Activated T-cell treated with anti-CD3 and anti-CD28 coated beads for 48 hours (primary cell): ENCODE results near the gene LTBP1.
"Not testable (repeated sequence)": the region's sequence is repeated elsewhere in the genome, so short reads cannot be mapped to it uniquely, and the experiment has no call there.

ENCODE experiments used
- DNase-seq: peaks from one replicate; pipeline ENCODE4 v3.0.0-alpha.2; 2020; ENCODE audit warnings: low read depth

The LTBP1 gene, protein sequence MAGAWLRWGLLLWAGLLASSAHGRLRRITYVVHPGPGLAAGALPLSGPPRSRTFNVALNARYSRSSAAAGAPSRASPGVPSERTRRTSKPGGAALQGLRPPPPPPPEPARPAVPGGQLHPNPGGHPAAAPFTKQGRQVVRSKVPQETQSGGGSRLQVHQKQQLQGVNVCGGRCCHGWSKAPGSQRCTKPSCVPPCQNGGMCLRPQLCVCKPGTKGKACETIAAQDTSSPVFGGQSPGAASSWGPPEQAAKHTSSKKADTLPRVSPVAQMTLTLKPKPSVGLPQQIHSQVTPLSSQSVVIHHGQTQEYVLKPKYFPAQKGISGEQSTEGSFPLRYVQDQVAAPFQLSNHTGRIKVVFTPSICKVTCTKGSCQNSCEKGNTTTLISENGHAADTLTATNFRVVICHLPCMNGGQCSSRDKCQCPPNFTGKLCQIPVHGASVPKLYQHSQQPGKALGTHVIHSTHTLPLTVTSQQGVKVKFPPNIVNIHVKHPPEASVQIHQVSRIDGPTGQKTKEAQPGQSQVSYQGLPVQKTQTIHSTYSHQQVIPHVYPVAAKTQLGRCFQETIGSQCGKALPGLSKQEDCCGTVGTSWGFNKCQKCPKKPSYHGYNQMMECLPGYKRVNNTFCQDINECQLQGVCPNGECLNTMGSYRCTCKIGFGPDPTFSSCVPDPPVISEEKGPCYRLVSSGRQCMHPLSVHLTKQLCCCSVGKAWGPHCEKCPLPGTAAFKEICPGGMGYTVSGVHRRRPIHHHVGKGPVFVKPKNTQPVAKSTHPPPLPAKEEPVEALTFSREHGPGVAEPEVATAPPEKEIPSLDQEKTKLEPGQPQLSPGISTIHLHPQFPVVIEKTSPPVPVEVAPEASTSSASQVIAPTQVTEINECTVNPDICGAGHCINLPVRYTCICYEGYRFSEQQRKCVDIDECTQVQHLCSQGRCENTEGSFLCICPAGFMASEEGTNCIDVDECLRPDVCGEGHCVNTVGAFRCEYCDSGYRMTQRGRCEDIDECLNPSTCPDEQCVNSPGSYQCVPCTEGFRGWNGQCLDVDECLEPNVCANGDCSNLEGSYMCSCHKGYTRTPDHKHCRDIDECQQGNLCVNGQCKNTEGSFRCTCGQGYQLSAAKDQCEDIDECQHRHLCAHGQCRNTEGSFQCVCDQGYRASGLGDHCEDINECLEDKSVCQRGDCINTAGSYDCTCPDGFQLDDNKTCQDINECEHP (N-terminal part only)

GRCh38 chr2:32946314-32947075, at the start of gene LTBP1:
LTBP1 (plus strand) TSS chr2:32946953; CDS start chr2:32947325, 372 bp downstream.
- DNase-seq: peak; percentile 49

GRCh38 chr2:32900246-32900973, 46.3 kb upstream of the LTBP1 start:
- no peak for DNase-seq

DNA sequence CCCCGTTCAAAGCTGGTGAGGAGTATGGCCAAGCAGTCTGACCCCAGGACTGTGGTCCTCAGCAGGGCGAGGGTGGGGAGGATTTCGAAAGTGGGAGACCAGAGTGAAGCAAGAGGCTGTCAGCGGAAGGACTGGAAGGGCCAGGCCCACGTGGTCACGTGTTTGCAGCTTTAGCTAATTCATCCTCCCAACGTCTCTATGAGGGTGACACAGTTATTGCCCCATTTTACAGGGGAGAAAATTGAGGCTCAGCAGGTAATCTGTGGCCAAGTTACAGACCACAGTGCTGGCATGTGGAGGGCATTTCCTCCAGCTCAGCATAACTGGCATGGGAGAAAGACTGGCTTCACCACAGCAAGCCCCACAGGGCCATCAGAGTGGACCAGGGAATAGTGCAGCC, 45.4 kb upstream of the LTBP1 start:
- DNase-seq: no peak

GRCh38 chr2:32902174-32902573, 44.6 kb upstream of the LTBP1 start:
- DNase-seq: no peak

DNA sequence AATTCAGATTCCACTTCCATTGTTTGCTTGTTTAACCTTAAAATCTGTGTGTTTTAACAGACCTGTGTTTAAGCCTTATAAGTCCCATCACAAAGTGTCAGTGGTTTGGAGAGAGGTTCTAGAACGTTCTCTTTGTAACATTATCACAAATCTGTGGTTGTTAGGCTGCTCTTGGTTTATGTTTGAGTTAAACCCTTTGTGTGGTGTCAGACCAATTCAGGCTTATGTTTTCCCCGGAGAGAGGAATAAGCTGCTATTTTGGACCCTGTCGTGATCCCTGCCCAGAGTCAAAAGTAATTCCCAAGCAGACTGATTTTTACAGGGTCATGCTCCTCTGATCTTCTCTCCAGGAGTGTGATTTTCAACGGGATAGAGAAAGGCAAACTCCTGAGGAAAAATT, 43.8 kb upstream of the LTBP1 start:
- DNase-seq: no peak

GRCh38 chr2:32904074-32904473, 42.7 kb upstream of the LTBP1 start:
- no peak for DNase-seq

DNA sequence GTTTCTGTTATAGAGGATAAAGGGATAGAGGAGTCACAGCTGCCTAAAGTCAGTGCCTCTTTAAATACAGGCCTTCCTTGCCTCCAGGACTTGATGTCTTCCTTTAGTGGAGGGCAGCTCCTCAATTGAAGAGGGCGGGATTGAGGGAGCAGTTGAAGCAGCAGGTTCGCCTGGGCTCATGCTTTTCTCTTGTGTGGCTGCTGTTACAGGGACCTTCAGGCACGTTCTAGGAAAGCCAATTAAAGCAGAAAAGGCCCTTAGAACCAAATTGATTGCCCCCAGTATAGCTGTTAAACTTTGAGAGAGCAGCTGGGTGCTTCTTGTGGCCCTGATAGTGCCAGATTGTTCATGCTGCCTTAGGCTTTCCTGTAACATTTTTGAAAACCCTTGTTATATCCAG, 42.0 kb upstream of the LTBP1 start:
- DNase-seq: no peak

DNA sequence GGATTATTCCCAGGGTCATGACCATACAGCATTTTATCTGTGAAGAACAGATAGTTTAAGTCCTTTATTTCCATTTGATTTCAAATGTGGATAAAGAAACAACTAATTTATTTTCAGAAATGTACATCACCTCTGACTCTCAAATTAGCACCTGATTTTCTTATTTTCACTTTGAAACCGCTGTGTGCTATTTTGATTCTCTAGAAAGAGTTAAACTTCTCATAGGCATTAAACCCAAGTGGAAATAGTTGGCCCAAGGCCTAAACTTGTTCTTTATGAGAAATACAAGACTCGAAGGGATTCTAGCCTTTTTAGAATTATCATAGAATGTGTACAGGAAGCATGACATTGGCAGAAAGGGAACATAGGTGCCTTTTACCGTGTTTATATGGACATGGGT, 41.5 kb upstream of the LTBP1 start:
- DNase-seq: no peak

- DNase-seq: no peak
These were observed 35.7 kb upstream of the LTBP1 start for GRCh38 chr2:32910883-32911598.

DNA sequence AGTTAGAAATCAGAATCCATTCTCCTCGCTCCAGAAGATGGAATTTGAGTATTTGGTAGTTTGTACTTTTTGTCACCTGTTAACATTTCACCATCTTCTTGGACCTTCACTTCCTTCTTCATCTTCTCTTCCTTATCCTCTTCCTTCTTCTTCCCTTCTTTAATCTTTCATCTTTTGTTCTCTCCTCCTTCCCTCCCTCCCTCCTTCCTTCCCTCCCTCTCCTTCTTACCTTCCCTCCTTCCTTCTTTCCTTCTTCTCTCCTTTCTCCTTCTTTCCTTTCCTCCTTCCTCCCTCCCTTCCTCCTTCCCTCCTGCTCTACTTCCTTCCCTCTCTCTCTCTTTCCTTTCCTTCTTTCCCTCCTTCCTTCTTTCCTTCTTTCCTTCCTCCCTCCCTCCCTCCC, 31.1 kb upstream of the LTBP1 start:
- DNase-seq: no peak

- no peak for DNase-seq
These were observed 28.0 kb upstream of the LTBP1 start for GRCh38 chr2:32918774-32919173.

DNA sequence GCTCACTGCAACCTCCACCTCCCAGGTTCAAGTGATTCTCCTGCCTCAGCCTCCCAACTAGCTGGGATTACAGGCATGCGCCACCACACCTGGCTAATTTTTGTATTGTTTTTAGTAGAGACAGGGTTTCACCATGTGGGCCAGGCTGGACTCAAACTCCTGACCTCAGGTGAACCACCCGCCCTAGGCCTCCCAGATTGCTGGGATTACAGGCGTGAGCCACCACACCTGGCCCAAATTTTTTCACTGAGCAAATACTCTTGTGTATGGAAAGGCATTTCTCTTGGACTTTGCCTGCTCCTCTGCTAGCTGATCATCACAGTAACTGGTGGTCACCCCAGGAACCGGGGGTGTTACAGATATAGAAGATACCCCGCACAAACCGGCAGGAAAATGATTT, 26.9 kb upstream of the LTBP1 start:
- DNase-seq: not testable (repeated sequence)

- DNase-seq: not testable (repeated sequence)
These were observed 25.3 kb upstream of the LTBP1 start for GRCh38 chr2:32921486-32921885.

DNA sequence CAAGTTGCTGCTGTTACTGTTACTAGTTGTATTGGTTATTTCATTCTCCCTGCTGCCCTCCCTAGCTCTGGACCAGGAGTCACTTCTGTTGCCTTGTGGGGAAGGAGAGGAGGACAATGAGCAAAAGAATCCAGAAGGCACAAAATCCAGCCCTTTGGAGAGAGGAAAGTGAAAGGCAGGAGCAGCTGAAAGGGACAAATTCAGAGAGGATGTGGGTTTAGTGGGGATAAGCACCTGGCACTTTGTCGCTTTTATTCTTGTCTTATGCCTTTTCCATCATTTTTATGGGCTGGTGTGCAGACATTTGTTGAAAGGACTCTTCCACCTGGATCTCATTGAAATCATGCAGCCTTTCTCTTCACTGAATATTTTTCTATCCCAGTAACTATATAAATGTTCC, 24.3 kb upstream of the LTBP1 start:
- DNase-seq: no peak

DNA sequence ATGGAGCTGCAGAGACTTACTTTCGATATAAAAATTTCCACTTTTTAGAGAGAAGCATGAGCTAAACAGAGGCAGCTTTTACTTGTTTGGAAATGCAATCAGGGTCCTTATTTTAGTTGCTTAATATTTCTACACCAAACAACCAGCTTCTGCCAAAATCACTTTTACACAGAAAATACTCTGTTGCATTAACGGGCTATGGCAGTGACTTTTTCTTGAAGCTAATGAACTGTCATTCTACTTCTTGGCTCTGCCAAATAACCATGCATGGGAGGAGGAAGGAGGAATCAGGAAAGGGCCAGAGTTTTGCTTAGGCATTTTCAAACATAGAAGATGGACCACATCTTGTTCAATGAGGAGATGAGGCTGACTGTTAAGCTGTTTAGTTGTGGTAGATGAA, 23.6 kb upstream of the LTBP1 start:
- no peak for DNase-seq

- no peak for DNase-seq
These were observed 21.4 kb upstream of the LTBP1 start for GRCh38 chr2:32925283-32925815.

DNA sequence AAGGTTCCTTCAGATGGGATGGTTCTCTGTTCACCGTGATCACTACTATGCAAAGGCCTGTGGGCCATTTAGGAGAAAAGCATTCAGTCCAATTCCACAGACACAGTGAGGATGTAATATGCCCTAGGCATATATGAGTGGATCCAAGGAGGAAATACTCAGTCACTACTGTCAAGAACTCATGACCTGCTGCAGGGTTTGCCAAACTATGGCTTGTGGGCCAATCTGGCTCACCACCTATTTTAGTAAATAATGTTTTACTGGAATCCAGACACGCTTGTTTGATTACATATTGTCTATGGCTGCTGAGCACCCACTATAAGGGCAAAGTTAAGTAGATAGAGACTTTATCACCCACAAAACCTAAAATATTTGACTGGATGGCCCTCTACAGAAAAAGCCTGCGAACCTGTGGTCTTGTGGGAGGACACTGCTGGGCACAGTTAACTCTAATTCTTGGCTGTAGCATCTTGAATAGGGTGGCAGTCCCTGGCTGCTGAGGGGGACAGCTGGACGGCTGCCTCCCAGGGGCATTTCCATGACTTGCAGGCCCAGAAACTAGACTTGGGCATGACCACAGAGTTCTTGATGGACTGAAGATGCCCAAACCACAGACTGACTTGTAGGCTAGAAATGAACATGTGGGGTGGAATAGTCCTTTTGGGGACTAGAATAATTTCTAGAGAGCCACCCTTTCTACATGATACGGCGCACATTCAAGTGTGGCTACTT, 20.6 kb upstream of the LTBP1 start:
- no peak for DNase-seq

- DNase-seq: no peak
These were observed 20.1 kb upstream of the LTBP1 start for GRCh38 chr2:32926708-32927084.

DNA sequence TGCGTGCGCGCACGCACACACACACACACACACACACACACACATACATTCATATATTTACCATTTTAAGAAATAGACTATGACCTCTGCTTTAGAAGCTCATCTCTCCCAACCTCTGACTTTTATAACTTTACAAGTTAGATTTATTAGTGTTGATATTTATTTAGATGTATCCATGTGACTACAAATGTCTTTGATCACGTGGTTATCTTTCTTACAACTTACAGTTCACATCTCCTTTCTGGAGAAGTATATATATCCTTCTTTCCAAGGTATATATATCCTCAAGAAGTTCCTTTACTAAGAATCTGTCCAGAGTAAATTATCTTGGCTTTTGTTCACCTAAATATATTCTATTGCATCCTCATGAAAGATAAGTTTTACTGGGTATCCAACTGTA, 16.3 kb upstream of the LTBP1 start:
- no peak for DNase-seq
